A549 (cell line): ENCODE measurements around the gene TALDO1. TPM values are rescaled to one million over a fixed set of nuclear protein-coding genes. Genes with fewer than 3 reads are reported as not detected.

Source experiments
- ATAC-seq, 2 experiments: fragments of 200-7000 bp in 1 of 2; fragments of >200 bp in 1 of 2; cut with Nextera tagmentation in 1 of 2; cut with Tn5 transposase in 1 of 2; 3 replicates each; pipeline versions ENCODE4 v1.8.0 to v1.9.1; 2018 to 2020; ENCODE audit warnings: mild to moderate bottlenecking in 1 of 2, moderate library complexity in 1 of 2
- CTCF ChIA-PET: fragments of 300-600 bp; sonication (Branson Sonifier 250); formaldehyde crosslinking; extraction: SDS; loops from one replicate; lab custom pipeline; 2021; ENCODE audit warnings: antibody characterized with exemption, inconsistent platforms; lab: Yijun Ruan, JAX
- POLR2A ChIA-PET: fragments of 350-600 bp; formaldehyde crosslinking; extraction: SDS; loops from one replicate; lab custom pipeline; 2021; ENCODE audit warnings: antibody characterized with exemption, inconsistent platforms; lab: Yijun Ruan, JAX
- DNase-seq, 2 experiments: peaks; one replicate each; pipeline versions ENCODE4 v3.0.0 to v3.0.0-alpha.2; 2011 to 2016; ENCODE audit warnings: low read depth in 1 of 2, low spot score in 1 of 2
- FAIRE-seq: peaks from 2 replicates; lab custom pipeline; 2011; peaks lifted over from hg19 to GRCh38; lab: Jason Lieb, UNC
- H3K27ac ChIP-seq, 2 experiments: fragments of >200 bp; sonication (Bioruptor Twin); formaldehyde crosslinking; 3 replicates each; pipeline ENCODE4 v1.5.1; 2016 to 2017
- H3K4me1 ChIP-seq: fragments of >200 bp; sonication (Bioruptor Twin); formaldehyde crosslinking; 3 replicates; pipeline ENCODE4 v1.6.1; 2016
- H3K4me2 ChIP-seq: fragments of >200 bp; sonication (Bioruptor Twin); formaldehyde crosslinking; 3 replicates; pipeline ENCODE4 v1.6.1; 2016
- H3K4me3 ChIP-seq: fragments of >200 bp; sonication (Bioruptor Twin); formaldehyde crosslinking; 3 replicates; pipeline ENCODE4 v1.5.1; 2016
- H3K9me3 ChIP-seq: fragments of >200 bp; sonication (Bioruptor Twin); formaldehyde crosslinking; 3 replicates; pipeline ENCODE4 v1.6.1; 2016
- ATOH8 ChIP-seq: fragments of 250-450 bp; sonication (Bioruptor Pico); IDR thresholded peaks from 2 replicates; pipeline ENCODE4 v1.5.0; 2020; ENCODE audit warnings: low read depth, mild to moderate bottlenecking, moderate library complexity
- BCL3 ChIP-seq: fragments of >200 bp; sonication (Bioruptor Twin); formaldehyde crosslinking; IDR thresholded peaks from 3 replicates; pipeline ENCODE4 v1.6.1; 2016
- EHF ChIP-seq: fragments of 250-450 bp; sonication (Bioruptor Pico); IDR thresholded peaks from 2 replicates; pipeline ENCODE4 v1.5.0; 2020; ENCODE audit warnings: mild to moderate bottlenecking
- HOXA7 ChIP-seq: fragments of 250-450 bp; sonication (Bioruptor Pico); IDR thresholded peaks from 2 replicates; pipeline ENCODE4 v1.5.0; 2020; ENCODE audit warnings: mild to moderate bottlenecking, moderate library complexity
- KDM1A ChIP-seq: fragments of 200-600 bp; sonication (generic); IDR thresholded peaks from 2 replicates; pipeline ENCODE4 v1.6.1; 2016; ENCODE audit warnings: low read depth, mild to moderate bottlenecking
- MYC ChIP-seq: IDR thresholded peaks from 2 replicates; pipeline ENCODE4 v1.6.1; 2012; ENCODE audit warnings: mild to moderate bottlenecking, inconsistent platforms, low read length, improper control_type of control experiment, borderline replicate concordance
- NPAS2 ChIP-seq: fragments of 250-450 bp; sonication (Bioruptor Pico); IDR thresholded peaks from 2 replicates; pipeline ENCODE4 v1.8.0; 2022; ENCODE audit warnings: mild to moderate bottlenecking, moderate library complexity, borderline replicate concordance
- NR3C1 ChIP-seq: fragments of >200 bp; sonication (Bioruptor Twin); formaldehyde crosslinking; IDR thresholded peaks from 3 replicates; pipeline ENCODE4 v1.6.1; 2017
- POLR2A ChIP-seq: IDR thresholded peaks from 2 replicates; pipeline ENCODE4 v1.6.1; 2012; ENCODE audit warnings: mild to moderate bottlenecking, low read length
- SMC3 ChIP-seq: fragments of >200 bp; sonication (Bioruptor Twin); formaldehyde crosslinking; IDR thresholded peaks from 3 replicates; pipeline ENCODE4 v1.6.1; 2018; ENCODE audit warnings: inconsistent platforms
- SREBF2 ChIP-seq: fragments of 450-650 bp; IDR thresholded peaks from 2 replicates; pipeline ENCODE4 v1.6.1; 2014; ENCODE audit warnings: mild to moderate bottlenecking, moderate library complexity
- TFCP2L1 ChIP-seq: fragments of 250-450 bp; sonication (Bioruptor Pico); IDR thresholded peaks from 2 replicates; pipeline ENCODE4 v1.5.0; 2021; ENCODE audit warnings: mild to moderate bottlenecking
- ZC3H11A ChIP-seq: fragments of 450-650 bp; IDR thresholded peaks from 2 replicates; pipeline ENCODE4 v1.6.1; 2014; ENCODE audit warnings: antibody characterized with exemption, mild to moderate bottlenecking
- ZFP36 ChIP-seq: fragments of 450-650 bp; IDR thresholded peaks from 2 replicates; pipeline ENCODE4 v1.6.1; 2014; ENCODE audit warnings: borderline replicate concordance; ENCODE audit not compliant: partially characterized antibody
- ZNF302 ChIP-seq: fragments of 250-450 bp; sonication (Bioruptor Pico); IDR thresholded peaks from 2 replicates; pipeline ENCODE4 v1.9.0; 2021; ENCODE audit warnings: inconsistent platforms, mild to moderate bottlenecking, moderate library complexity
- ZSCAN20 ChIP-seq: fragments of 250-450 bp; sonication (Bioruptor Pico); IDR thresholded peaks from 2 replicates; pipeline ENCODE4 v1.8.0; 2022; ENCODE audit warnings: mild to moderate bottlenecking, moderate library complexity
- WGBS: methylation state at CpG from one replicate; pipeline ENCODE4 v1.1.6; 2017; ENCODE audit errors: missing lambda C conversion rate; 5-methylcytosine and 5-hydroxymethylcytosine counted together
- polyA plus RNA-seq, 4 experiments: library from polyadenylated mRNA; depleted of rRNA in 3 of 4; stranded (reverse); fragments of >200 nt; fragmentation: RNase III in 1 of 4; extraction: RNeasy Plus Mini Kit Qiagen cat#74134 plus additional on column Dnase treatment in 1 of 4; gene quantifications; 2 replicates in 3 of 4; 3 replicates in 1 of 4; pipeline ENCODE4 v1.2.3, GENCODE V29; 2011 to 2017
- TF ChIP-seq, protein P1 (sequence below): IDR thresholded peaks from 2 replicates; pipeline ENCODE4 v1.6.1; 2012
- TF ChIP-seq, protein P2 (sequence below): fragments of >200 bp; sonication (Bioruptor Twin); formaldehyde crosslinking; IDR thresholded peaks from 2 replicates; pipeline ENCODE4 v1.6.1; 2016
- TF ChIP-seq, protein P3 (sequence below): fragments of 200-600 bp; sonication (generic); IDR thresholded peaks from 2 replicates; pipeline ENCODE4 v1.6.1; 2016; ENCODE audit warnings: antibody characterized with exemption, mild to moderate bottlenecking, moderate library complexity
- TF ChIP-seq, protein P4 (sequence below): fragments of >200 bp; sonication (Bioruptor Twin); formaldehyde crosslinking; IDR thresholded peaks from 3 replicates; pipeline ENCODE4 v1.5.1; 2016

The TALDO1 gene
- polyA plus RNA-seq, 2 of the 4 experiments (the other 2 are of a cell fraction): 287 to 391 TPM

DNA sequence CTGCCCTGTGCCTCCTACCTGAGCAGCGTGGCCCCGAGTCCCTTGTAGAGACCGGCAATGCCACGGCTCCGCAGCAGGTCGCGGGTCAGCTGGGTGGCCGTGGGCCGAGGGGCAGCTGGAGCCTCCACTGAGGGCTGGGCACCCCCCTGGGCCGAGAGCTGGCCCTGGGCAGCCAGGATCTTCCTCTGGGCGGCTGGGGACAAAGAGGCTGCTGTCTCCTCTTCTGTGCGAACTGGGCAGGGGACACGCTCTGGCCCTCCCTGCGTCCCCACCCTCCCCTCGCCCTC, 45.2 kb downstream of the TALDO1 start:
- DNase-seq (no peak), FAIRE-seq (no peak), ATAC-seq (no peak)
- Histone ChIP-seq H3K4me3 (no peak overlapping the region), H3K4me1 (peaks cover 51% of the 10 kb centered on the region), H3K9me3 (no peaks in the 10 kb centered on the region), H3K4me2 (no peak overlapping the region), H3K27ac (no peak overlapping the region)
- CTCF ChIA-PET: interaction anchor here (0.6 to 1.0 kb wide), 2 partner anchors 49 to 66 kb away, joined by 3 read pairs; no protein-coding TSS in a partner anchor
- WGBS: 97% methylated on average over 13 of the region's 15 CpGs
- POLR2A ChIA-PET: no interaction called here
- TF ChIP-seq HOXA7 (CRISPR knock-in tag) (no peak), ZC3H11A (no peak), ZFP36 (no peak)
- TF ChIP-seq, protein P1, sequence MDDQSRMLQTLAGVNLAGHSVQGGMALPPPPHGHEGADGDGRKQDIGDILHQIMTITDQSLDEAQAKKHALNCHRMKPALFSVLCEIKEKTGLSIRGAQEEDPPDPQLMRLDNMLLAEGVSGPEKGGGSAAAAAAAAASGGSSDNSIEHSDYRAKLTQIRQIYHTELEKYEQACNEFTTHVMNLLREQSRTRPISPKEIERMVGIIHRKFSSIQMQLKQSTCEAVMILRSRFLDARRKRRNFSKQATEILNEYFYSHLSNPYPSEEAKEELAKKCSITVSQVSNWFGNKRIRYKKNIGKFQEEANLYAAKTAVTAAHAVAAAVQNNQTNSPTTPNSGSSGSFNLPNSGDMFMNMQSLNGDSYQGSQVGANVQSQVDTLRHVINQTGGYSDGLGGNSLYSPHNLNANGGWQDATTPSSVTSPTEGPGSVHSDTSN: no peak

DNA sequence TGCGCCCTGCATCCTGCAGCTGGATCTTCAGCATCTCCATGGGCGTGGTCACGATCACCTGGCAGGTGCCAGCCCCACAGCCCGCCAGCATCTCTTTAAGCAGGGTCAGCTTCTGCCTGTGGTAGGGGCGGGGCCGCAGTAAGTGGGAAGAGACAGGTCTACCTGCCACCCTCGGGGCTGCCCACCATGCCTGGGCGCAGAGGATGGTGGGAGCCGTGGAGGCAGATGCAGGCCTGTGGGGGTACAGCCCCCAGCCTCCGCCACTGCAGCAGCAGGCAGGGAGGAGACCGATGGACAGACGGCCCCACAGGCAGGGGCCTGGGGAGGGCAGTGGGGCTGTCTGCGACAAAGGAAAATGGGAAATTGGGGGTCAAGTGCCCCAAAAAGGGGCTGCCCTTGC, 45.6 kb downstream of the TALDO1 start:
- Histone ChIP-seq H3K4me3 (no peak overlapping the region), H3K4me1 (peaks cover 51% of the 10 kb centered on the region), H3K27ac (no peak overlapping the region), H3K4me2 (no peak overlapping the region), H3K9me3 (no peaks in the 10 kb centered on the region)
- ChIA-PET CTCF (interaction anchor here (0.6 to 1.0 kb wide), 3 partner anchors 9 to 66 kb away, joined by 3 read pairs; no protein-coding TSS in a partner anchor), POLR2A (no interaction called here)
- TF ChIP-seq SMC3 (no peak), KDM1A (no peak), ATOH8 (no peak), BCL3 (no peak), ZNF302 (CRISPR knock-in tag) (no peak)
- ATAC-seq (no peak), FAIRE-seq (no peak), DNase-seq (no peak)
- WGBS: 96% methylated on average over 5 of the region's 13 CpGs

DNA sequence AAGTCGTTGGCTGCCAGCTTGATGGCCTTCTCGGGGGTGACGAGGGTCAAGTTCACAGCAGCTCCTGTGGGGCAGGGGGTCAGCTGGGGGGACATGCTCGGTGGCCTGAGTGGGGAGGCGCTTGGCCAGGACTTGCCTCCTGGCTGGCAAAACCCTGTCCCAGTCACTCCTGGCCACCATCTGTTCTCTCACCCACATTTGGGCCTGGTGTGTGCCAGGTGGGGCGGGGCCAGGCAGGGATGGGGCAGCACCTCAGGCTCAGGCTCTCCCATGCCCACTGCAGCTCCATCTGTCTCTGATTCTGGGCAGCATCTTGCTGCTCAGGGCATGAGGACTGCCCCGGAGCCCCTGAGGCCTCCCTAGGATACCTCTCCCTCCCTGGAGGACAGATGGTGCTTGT, 46.3 kb downstream of the TALDO1 start:
- TF ChIP-seq MYC (no peak), EHF (no peak), POLR2A (no peak), TFCP2L1 (CRISPR knock-in tag) (no peak), KDM1A (no peak), ZSCAN20 (CRISPR knock-in tag) (no peak), NR3C1 (no peak), HOXA7 (CRISPR knock-in tag) (no peak), NPAS2 (CRISPR knock-in tag) (no peak), SREBF2 (no peak), BCL3 (no peak)
- TF ChIP-seq, protein P2, sequence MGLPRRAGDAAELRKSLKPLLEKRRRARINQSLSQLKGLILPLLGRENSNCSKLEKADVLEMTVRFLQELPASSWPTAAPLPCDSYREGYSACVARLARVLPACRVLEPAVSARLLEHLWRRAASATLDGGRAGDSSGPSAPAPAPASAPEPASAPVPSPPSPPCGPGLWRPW: no peak
- TF ChIP-seq, protein P3, sequence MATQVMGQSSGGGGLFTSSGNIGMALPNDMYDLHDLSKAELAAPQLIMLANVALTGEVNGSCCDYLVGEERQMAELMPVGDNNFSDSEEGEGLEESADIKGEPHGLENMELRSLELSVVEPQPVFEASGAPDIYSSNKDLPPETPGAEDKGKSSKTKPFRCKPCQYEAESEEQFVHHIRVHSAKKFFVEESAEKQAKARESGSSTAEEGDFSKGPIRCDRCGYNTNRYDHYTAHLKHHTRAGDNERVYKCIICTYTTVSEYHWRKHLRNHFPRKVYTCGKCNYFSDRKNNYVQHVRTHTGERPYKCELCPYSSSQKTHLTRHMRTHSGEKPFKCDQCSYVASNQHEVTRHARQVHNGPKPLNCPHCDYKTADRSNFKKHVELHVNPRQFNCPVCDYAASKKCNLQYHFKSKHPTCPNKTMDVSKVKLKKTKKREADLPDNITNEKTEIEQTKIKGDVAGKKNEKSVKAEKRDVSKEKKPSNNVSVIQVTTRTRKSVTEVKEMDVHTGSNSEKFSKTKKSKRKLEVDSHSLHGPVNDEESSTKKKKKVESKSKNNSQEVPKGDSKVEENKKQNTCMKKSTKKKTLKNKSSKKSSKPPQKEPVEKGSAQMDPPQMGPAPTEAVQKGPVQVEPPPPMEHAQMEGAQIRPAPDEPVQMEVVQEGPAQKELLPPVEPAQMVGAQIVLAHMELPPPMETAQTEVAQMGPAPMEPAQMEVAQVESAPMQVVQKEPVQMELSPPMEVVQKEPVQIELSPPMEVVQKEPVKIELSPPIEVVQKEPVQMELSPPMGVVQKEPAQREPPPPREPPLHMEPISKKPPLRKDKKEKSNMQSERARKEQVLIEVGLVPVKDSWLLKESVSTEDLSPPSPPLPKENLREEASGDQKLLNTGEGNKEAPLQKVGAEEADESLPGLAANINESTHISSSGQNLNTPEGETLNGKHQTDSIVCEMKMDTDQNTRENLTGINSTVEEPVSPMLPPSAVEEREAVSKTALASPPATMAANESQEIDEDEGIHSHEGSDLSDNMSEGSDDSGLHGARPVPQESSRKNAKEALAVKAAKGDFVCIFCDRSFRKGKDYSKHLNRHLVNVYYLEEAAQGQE: no peak
- TF ChIP-seq, protein P4, sequence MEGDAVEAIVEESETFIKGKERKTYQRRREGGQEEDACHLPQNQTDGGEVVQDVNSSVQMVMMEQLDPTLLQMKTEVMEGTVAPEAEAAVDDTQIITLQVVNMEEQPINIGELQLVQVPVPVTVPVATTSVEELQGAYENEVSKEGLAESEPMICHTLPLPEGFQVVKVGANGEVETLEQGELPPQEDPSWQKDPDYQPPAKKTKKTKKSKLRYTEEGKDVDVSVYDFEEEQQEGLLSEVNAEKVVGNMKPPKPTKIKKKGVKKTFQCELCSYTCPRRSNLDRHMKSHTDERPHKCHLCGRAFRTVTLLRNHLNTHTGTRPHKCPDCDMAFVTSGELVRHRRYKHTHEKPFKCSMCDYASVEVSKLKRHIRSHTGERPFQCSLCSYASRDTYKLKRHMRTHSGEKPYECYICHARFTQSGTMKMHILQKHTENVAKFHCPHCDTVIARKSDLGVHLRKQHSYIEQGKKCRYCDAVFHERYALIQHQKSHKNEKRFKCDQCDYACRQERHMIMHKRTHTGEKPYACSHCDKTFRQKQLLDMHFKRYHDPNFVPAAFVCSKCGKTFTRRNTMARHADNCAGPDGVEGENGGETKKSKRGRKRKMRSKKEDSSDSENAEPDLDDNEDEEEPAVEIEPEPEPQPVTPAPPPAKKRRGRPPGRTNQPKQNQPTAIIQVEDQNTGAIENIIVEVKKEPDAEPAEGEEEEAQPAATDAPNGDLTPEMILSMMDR: no peak
- no peak overlapping the region for H3K27ac ChIP-seq
- ATAC-seq: no peak
- peaks cover 51% of the 10 kb centered on the region for H3K4me1 ChIP-seq
- H3K4me2 ChIP-seq: no peak overlapping the region
- DNase-seq: no peak
- no peak for FAIRE-seq
- H3K9me3 ChIP-seq: no peaks in the 10 kb centered on the region
- no peak overlapping the region for H3K4me3 ChIP-seq
- WGBS: 100% methylated on average over 1 of the region's 7 CpGs
- ChIA-PET POLR2A (no interaction called here), CTCF (interaction anchor here (0.9 kb wide), 1 partner anchor 28 kb away, joined by 3 read pairs; no protein-coding TSS in a partner anchor)
